GM10266 (cell line): ENCODE measurements around the gene DMRTB1.

Source experiments
- DNase-seq: peaks from one replicate; pipeline ENCODE4 v3.0.0; 2012; ENCODE audit errors: extremely low spot score
- TF ChIP-seq, protein P1 (sequence below): IDR thresholded peaks from 2 replicates; pipeline ENCODE4 v1.5.1; 2012; ENCODE audit warnings: mild to moderate bottlenecking, low read depth; ENCODE audit not compliant: control insufficient read depth, insufficient read depth; ENCODE audit errors: missing control alignments

Gene DMRTB1

GRCh38 chr1:53435151-53435550 lies 24.0 kb upstream of the DMRTB1 start:
- TF ChIP-seq, protein P1, sequence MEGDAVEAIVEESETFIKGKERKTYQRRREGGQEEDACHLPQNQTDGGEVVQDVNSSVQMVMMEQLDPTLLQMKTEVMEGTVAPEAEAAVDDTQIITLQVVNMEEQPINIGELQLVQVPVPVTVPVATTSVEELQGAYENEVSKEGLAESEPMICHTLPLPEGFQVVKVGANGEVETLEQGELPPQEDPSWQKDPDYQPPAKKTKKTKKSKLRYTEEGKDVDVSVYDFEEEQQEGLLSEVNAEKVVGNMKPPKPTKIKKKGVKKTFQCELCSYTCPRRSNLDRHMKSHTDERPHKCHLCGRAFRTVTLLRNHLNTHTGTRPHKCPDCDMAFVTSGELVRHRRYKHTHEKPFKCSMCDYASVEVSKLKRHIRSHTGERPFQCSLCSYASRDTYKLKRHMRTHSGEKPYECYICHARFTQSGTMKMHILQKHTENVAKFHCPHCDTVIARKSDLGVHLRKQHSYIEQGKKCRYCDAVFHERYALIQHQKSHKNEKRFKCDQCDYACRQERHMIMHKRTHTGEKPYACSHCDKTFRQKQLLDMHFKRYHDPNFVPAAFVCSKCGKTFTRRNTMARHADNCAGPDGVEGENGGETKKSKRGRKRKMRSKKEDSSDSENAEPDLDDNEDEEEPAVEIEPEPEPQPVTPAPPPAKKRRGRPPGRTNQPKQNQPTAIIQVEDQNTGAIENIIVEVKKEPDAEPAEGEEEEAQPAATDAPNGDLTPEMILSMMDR = no peak
- no peak for DNase-seq

GRCh38 chr1:53438427-53439336 lies 20.5 kb upstream of the DMRTB1 start:
- TF ChIP-seq, protein P1 = no peak
- no peak for DNase-seq

GRCh38 chr1:53439337-53440207 lies 19.6 kb upstream of the DMRTB1 start:
- TF ChIP-seq, protein P1 = no peak
- DNase-seq = no peak

DNA sequence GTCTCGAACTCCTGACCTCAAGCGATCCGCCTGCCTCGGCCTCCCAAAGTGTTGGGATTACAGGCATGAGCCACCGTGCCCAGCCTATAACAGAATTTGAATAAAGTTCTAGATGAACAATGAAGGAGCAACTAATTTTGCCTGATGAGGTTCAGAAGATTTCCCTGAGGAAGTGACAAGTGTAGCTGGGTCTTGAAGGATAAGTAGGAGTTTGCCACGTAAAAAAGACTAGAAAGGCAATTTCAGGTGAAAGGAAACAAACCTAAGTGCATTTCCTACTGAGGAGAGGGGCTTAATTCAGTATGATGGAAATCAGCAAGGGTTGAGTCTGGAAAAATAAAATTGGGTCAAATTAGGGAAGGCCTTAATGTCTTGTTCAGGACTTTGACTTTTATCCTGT lies 18.6 kb upstream of the DMRTB1 start:
- no peak for DNase-seq
- TF ChIP-seq, protein P1 = no peak

- TF ChIP-seq, protein P1 = no peak
- no peak for DNase-seq
Measured at GRCh38 chr1:53442299-53442698, 16.9 kb upstream of the DMRTB1 start.

- DNase-seq = no peak
- TF ChIP-seq, protein P1 = no peak
Measured at GRCh38 chr1:53446051-53446450, 13.1 kb upstream of the DMRTB1 start.
